Stimulated activated CD4-positive, alpha-beta T cell treated with anti-CD3 and anti-CD28 coated beads, Interleukin-1b, Interleukin-23, amount 100 ng/mL, for 1 hour (primary cell): ENCODE data around the gene HSD17B11.
"Not testable (repeated sequence)": the region's sequence is repeated elsewhere in the genome, so short reads cannot be mapped to it uniquely, and the experiment has no call there.

ENCODE experiments used
- DNase-seq, 2 donors: peaks; one replicate each; pipeline ENCODE4 v3.0.0-alpha.2; 2020; ENCODE audit warnings: low read depth in 2 of 2

The HSD17B11 gene

GRCh38 chr4:87405211-87405820 is 14.3 kb upstream of the HSD17B11 start:
- DNase-seq: no peak

GRCh38 chr4:87403732-87404131 is 12.7 kb upstream of the HSD17B11 start:
- DNase-seq: not testable (repeated sequence)

GRCh38 chr4:87399954-87400353 is 9.0 kb upstream of the HSD17B11 start:
- DNase-seq: no peak

- DNase-seq: no peak
These were observed 8.2 kb upstream of the HSD17B11 start for GRCh38 chr4:87399148-87399547.

- DNase-seq: not testable (repeated sequence)
These were observed 4.9 kb upstream of the HSD17B11 start for GRCh38 chr4:87395851-87396250.

GRCh38 chr4:87395073-87395472 is 4.1 kb upstream of the HSD17B11 start:
- DNase-seq: not testable (repeated sequence)

- DNase-seq: no peak
These were observed 1.2 kb upstream of the HSD17B11 start for GRCh38 chr4:87392183-87392582.

GRCh38 chr4:87391576-87392054 is 627 bp upstream of the HSD17B11 start:
- no peak for DNase-seq

- no peak for DNase-seq
These were observed 467 bp downstream of the HSD17B11 start for GRCh38 chr4:87390551-87390890.

GRCh38 chr4:87390055-87390454 is 933 bp downstream of the HSD17B11 start:
- DNase-seq: not testable (repeated sequence)

- no peak for DNase-seq
These were observed 2.1 kb downstream of the HSD17B11 start for GRCh38 chr4:87388901-87389300.

- no peak for DNase-seq
These were observed 3.8 kb downstream of the HSD17B11 start for GRCh38 chr4:87387237-87387636.

- DNase-seq: not testable (repeated sequence)
These were observed 6.4 kb downstream of the HSD17B11 start for GRCh38 chr4:87384466-87385132.

GRCh38 chr4:87382931-87383330 is 8.1 kb downstream of the HSD17B11 start:
- DNase-seq: no peak

- DNase-seq: no peak
These were observed 8.9 kb downstream of the HSD17B11 start for GRCh38 chr4:87382116-87382515.

GRCh38 chr4:87377816-87378215 is 13.2 kb downstream of the HSD17B11 start:
- DNase-seq: no peak

- DNase-seq: no peak
These were observed 15.2 kb downstream of the HSD17B11 start for GRCh38 chr4:87375719-87376291.

- no peak for DNase-seq
These were observed 20.9 kb downstream of the HSD17B11 start for GRCh38 chr4:87370068-87370467.

- DNase-seq: no peak
These were observed 24.3 kb downstream of the HSD17B11 start for GRCh38 chr4:87366521-87367162.

GRCh38 chr4:87365348-87365747 is 25.6 kb downstream of the HSD17B11 start:
- DNase-seq: no peak

GRCh38 chr4:87363552-87363951 is 27.4 kb downstream of the HSD17B11 start:
- no peak for DNase-seq

- no peak for DNase-seq
These were observed 30.6 kb downstream of the HSD17B11 start for GRCh38 chr4:87360338-87360935.
